Loucy (cell line): ENCODE data around the gene OCSTAMP.

Source experiments
- H2AFZ ChIP-seq: fragments of 200-600 bp; sonication (generic); 2 replicates; pipeline ENCODE4 v1.6.0; 2016; ENCODE audit warnings: antibody characterized with exemption, mild to moderate bottlenecking, low read length, moderate library complexity
- H3F3A ChIP-seq: fragments of 200-600 bp; 2 replicates; pipeline ENCODE4 v1.6.0; 2016; ENCODE audit warnings: antibody characterized with exemption, low read depth, mild to moderate bottlenecking
- H3K27me3 ChIP-seq: fragments of 200-600 bp; sonication (generic); 2 replicates; pipeline ENCODE4 v1.6.1; 2014; ENCODE audit warnings: low read length, mild to moderate bottlenecking; ENCODE audit not compliant: insufficient read depth, poor library complexity, severe bottlenecking
- H3K36me3 ChIP-seq: fragments of 200-600 bp; sonication (generic); 2 replicates; pipeline ENCODE4 v1.6.1; 2016; ENCODE audit warnings: low read length; ENCODE audit not compliant: insufficient read depth
- H3K4me1 ChIP-seq: fragments of 200-600 bp; sonication (generic); 2 replicates; pipeline ENCODE4 v1.5.1; 2014; ENCODE audit warnings: low read length, mild to moderate bottlenecking; ENCODE audit not compliant: insufficient read depth, poor library complexity, severe bottlenecking
- H3K4me2 ChIP-seq: fragments of 200-600 bp; sonication (generic); 2 replicates; pipeline ENCODE4 v1.6.0; 2014; ENCODE audit warnings: antibody characterized with exemption, low read length, low read depth, mild to moderate bottlenecking; ENCODE audit not compliant: poor library complexity, severe bottlenecking
- H3K4me3 ChIP-seq: fragments of 200-600 bp; sonication (generic); 2 replicates; pipeline ENCODE4 v1.5.1; 2014; ENCODE audit warnings: low read length, mild to moderate bottlenecking, mixed read lengths; ENCODE audit not compliant: poor library complexity, severe bottlenecking
- H3K79me2 ChIP-seq: fragments of 200-600 bp; sonication (generic); 2 replicates; pipeline ENCODE4 v1.6.1; 2014; ENCODE audit warnings: low read length; ENCODE audit not compliant: insufficient read depth
- H3K9ac ChIP-seq: fragments of 200-600 bp; sonication (generic); 2 replicates; pipeline ENCODE4 v1.6.0; 2014; ENCODE audit warnings: mild to moderate bottlenecking, low read depth, low read length, moderate library complexity; ENCODE audit not compliant: poor library complexity, severe bottlenecking
- H3K9me2 ChIP-seq: fragments of 200-600 bp; sonication (generic); replicated peaks from 2 replicates; pipeline ENCODE4 v1.6.1; 2016; ENCODE audit warnings: low read depth, low read length, mixed read lengths
- H3K9me3 ChIP-seq: fragments of 200-600 bp; sonication (generic); 2 replicates; pipeline ENCODE4 v1.6.1; 2014; ENCODE audit warnings: mild to moderate bottlenecking, antibody characterized with exemption, low read length, low read depth; ENCODE audit not compliant: insufficient read depth
- H4K20me1 ChIP-seq: fragments of 200-600 bp; sonication (generic); 2 replicates; pipeline ENCODE4 v1.6.0; 2014; ENCODE audit warnings: antibody characterized with exemption, low read length, mild to moderate bottlenecking; ENCODE audit not compliant: insufficient read depth, poor library complexity, severe bottlenecking
- CTCF ChIP-seq: fragments of 200-600 bp; sonication (generic); conservative IDR thresholded peaks from 2 replicates; pipeline ENCODE4 v1.5.1; 2014; ENCODE audit warnings: mild to moderate bottlenecking, antibody characterized with exemption, low read length
- EZH2phosphoT487 ChIP-seq: fragments of 200-600 bp; IDR thresholded peaks from 2 replicates; pipeline ENCODE4 v1.6.1; 2018; ENCODE audit warnings: antibody characterized with exemption, mild to moderate bottlenecking, moderate library complexity, borderline replicate concordance

The OCSTAMP gene

GRCh38 chr20:46559001-46559400, 8.5 kb upstream of the OCSTAMP start:
- no peaks in the 10 kb centered on the region for H3K27me3 ChIP-seq
- no peak overlapping the region for H3K9ac ChIP-seq
- no peak overlapping the region for H2AFZ ChIP-seq
- H4K20me1 ChIP-seq = no peaks in the 10 kb centered on the region
- H3K4me2 ChIP-seq = no peak overlapping the region
- H3K4me1 ChIP-seq = peaks cover 58% of the 10 kb centered on the region
- H3K79me2 ChIP-seq = no peaks in the 10 kb centered on the region
- no peak overlapping the region for H3K4me3 ChIP-seq
- no peaks in the 10 kb centered on the region for H3K36me3 ChIP-seq
- H3K9me2 ChIP-seq = no peaks in the 10 kb centered on the region
- H3K9me3 ChIP-seq = no peaks in the 10 kb centered on the region
- TF ChIP-seq EZH2phosphoT487 (no peak), CTCF (no peak)
- no peaks in the 10 kb centered on the region for H3F3A ChIP-seq

- Histone ChIP-seq H3K36me3 (no peaks in the 10 kb centered on the region), H3K27me3 (no peaks in the 10 kb centered on the region), H3K4me2 (no peak overlapping the region), H2AFZ (no peak overlapping the region), H4K20me1 (no peaks in the 10 kb centered on the region), H3K9ac (no peak overlapping the region), H3K79me2 (no peaks in the 10 kb centered on the region), H3K4me3 (no peak overlapping the region), H3K9me3 (no peaks in the 10 kb centered on the region), H3F3A (no peaks in the 10 kb centered on the region), H3K4me1 (peaks cover 62% of the 10 kb centered on the region), H3K9me2 (no peaks in the 10 kb centered on the region)
- TF ChIP-seq EZH2phosphoT487 (no peak), CTCF (no peak)
Measured at GRCh38 chr20:46558511-46558959, 8.1 kb upstream of the OCSTAMP start.

GRCh38 chr20:46557231-46557956, 6.9 kb upstream of the OCSTAMP start:
- TF ChIP-seq CTCF (no peak), EZH2phosphoT487 (no peak)
- Histone ChIP-seq H3K27me3 (no peaks in the 10 kb centered on the region), H3K4me1 (peaks cover 66% of the 10 kb centered on the region), H3K9me3 (no peaks in the 10 kb centered on the region), H3K9me2 (no peaks in the 10 kb centered on the region), H3K36me3 (no peaks in the 10 kb centered on the region), H2AFZ (no peak overlapping the region), H3F3A (peaks cover 8% of the 10 kb centered on the region; the same call in 1 of the 2 replicates), H3K79me2 (no peaks in the 10 kb centered on the region), H3K4me3 (no peak overlapping the region), H4K20me1 (no peaks in the 10 kb centered on the region), H3K9ac (no peak overlapping the region), H3K4me2 (no peak overlapping the region)
